ENCODE measurements around the gene ZNF787.

DNA sequence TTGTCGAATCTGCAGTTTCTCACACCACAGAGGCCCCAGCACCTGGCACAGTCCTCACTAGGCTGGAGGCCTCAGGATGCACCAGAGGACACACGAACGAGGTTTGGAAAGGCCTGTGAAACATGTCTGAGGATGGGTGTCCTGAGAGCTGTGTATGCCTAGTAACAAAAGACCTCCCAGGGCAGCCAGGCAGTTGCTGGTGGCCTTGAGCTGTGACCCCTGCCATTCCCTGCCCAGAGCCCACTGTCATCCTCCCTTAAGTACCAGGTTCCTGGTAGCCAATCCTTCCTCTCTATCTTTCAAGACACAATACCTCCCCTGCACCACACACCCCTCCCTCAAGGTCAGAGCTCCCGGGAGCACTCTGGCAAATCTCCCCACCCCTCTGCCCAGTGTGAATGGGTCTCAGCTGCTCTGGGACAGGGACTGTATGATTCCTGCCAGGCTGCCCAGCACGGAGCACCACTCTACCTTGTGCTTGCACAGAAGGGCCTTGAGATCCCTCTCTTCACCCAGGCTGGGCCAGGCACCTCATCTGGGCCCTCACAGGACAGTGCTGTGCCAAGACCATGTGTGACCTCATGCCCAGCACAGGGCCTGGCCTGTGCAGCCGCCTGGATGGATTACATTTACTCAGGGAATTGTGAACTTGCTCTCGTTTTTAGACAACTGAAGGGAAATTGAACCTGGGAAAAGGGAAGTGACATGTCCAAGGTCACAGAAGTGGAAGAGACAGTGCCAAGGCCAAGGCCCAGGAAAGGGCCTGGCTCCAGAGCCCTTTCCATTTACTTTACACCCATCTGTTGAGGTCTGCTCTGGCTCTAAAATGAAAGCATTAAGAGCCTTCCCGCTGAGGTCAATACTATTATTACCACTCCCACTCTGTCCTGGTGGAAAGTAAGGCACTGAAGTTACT is 2.2 kb downstream of the ZNF787 start:
- TF ChIP-seq, protein P1, sequence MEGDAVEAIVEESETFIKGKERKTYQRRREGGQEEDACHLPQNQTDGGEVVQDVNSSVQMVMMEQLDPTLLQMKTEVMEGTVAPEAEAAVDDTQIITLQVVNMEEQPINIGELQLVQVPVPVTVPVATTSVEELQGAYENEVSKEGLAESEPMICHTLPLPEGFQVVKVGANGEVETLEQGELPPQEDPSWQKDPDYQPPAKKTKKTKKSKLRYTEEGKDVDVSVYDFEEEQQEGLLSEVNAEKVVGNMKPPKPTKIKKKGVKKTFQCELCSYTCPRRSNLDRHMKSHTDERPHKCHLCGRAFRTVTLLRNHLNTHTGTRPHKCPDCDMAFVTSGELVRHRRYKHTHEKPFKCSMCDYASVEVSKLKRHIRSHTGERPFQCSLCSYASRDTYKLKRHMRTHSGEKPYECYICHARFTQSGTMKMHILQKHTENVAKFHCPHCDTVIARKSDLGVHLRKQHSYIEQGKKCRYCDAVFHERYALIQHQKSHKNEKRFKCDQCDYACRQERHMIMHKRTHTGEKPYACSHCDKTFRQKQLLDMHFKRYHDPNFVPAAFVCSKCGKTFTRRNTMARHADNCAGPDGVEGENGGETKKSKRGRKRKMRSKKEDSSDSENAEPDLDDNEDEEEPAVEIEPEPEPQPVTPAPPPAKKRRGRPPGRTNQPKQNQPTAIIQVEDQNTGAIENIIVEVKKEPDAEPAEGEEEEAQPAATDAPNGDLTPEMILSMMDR (conservative IDR thresholded peaks at IDR 0.05; ENCODE audit: low read depth, low read length), result no peak
- TF ChIP-seq EZH2 (IDR thresholded peaks at IDR 0.05; ENCODE audit: borderline replicate concordance, low read depth, low read length, poor library complexity, severe bottlenecking), result no peak
